Activated CD4-positive, alpha-beta T cell treated with anti-CD3 and anti-CD28 coated beads for 1 hour (primary cell): Measurements from ENCODE around the gene TRIM3.

Source experiments
- DNase-seq: peaks from one replicate; pipeline ENCODE4 v3.0.0-alpha.2; 2020

The TRIM3 gene

GRCh38 chr11:6480299-6480914 is 6.7 kb upstream of the TRIM3 start:
- DNase-seq: no peak

DNA sequence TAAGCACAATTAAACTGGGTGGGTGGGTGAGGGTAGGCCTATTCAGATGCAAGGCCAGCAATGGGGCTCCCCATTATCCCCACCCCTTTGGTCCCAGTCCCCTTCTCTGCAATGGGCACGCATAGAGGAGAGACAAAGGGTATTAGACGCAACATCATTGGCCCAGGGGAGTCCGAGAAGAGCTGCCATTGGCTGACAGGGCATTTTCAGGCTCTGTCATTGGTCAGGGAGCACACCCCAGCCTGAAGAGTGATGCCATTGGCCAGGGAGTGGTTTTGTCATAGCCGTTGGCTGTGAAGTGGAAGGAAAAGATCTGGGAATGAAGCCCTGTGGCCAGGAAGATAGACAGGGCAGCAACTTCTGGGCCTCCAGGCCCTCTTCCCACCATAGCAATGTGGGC is 2.8 kb upstream of the TRIM3 start:
- DNase-seq: no peak

- DNase-seq: no peak
Measured at GRCh38 chr11:6475936-6476335, 2.2 kb upstream of the TRIM3 start.

GRCh38 chr11:6474806-6475500 is 1.2 kb upstream of the TRIM3 start:
- DNase-seq: no peak

- no peak for DNase-seq
Measured at GRCh38 chr11:6474413-6474792, 662 bp upstream of the TRIM3 start.

DNA sequence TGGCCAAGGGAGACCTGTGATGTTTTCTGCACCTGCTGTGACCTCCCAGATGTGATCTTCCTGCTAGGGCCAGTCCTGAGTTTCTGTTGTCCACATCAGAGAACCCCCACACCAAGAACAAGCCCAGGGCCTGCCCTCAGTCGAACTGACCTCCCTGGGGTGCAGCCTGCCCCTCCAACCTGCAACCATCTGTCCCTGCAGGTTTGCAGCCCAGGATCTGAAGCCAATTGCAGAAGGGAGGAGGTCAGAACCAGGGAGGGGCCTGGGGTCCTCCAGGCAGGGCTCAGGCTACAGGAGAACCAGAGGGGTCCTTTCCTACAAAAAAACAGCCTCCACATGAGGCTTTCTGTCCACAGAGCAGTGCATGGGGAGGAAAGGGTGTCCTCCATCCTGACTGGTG is 807 bp downstream of the TRIM3 start:
- no peak for DNase-seq

GRCh38 chr11:6469599-6469998 is 4.1 kb downstream of the TRIM3 start:
- DNase-seq: no peak

- no peak for DNase-seq
Measured at GRCh38 chr11:6468712-6469495, 4.8 kb downstream of the TRIM3 start.

DNA sequence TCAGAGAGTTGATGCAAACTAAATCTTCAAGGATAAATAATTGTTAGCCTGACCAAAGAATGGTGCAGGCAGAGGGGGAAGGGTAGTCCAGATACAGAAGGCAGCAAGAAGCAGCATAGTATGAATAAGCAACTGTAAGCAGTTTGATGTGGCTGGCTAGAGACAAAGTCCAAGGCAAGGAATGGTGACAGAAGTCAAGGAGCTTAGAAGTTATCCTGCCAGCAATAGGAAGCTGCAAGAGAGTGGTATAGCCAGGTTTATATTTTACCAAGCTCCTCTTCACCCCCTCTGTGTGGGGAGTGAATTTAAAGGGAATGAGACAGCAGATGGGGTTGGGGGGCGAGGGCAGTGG is 14.7 kb downstream of the TRIM3 start:
- no peak for DNase-seq

DNA sequence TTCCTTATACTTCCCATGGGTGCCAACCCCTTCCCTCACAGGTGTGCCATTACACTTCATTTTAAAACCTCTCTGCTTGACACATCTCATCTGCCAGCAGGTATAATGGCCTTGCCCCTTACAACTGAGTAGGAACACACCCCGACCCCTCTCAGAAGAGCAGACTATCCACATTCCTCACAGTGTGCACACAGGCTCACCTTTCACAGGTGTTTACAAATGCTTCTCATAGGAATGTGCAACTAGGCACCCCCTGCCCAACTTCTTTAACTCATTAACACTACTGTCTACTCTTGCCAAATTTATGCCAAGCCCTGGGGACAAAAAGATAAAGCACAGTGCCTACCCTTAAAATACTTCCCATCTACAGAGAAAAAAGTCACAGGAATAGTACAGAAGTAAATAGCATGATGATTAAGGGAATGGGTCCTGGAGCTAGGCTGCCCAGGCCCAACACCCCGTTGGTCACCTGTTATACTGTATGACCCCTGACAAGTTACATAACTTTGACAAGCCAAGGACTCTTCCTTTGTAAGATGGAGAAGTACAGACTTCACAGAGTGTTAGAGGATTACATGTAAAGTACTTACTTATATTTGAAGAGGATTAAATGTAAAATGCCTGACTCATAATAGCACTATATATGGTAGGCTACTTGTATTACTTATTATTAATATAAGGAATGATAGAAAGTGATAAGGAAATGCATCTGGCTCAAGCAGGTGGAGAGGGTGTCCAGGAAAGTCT is 15.2 kb downstream of the TRIM3 start:
- no peak for DNase-seq

DNA sequence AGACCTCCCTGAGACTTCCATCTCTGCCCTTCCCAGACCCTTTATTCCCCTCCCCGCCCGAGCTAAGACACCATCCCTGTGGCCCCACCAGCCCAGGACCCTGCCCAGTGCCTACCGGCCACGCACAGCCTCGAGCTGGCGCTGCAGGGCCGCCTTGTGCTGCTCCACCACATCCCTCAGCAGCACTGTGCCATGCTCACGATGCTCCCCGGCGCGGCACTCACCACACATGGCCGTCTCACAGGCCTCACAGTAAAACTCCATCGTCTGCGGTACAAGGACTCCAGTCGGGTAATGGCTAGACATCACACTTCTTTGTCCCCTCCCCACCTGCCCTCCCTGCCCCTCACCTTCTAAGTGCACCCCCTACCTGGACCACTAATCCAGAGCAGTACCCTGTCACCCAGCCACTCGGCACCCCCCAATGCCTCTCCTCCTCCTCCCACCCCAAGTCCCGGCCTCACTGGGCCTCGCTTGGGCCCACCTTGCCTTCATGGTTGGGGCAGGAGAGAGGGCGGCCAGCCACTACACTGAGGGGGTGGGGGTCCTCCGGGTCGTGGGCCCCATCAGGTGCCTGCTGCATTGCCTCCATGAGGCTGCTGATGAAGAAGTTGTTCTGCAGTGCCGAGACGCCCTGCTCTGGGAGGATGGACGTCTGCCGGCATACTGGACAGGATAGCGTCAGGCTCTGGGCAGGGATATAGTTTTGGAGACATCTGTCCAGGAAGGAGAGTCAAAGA is 16.0 kb downstream of the TRIM3 start:
- no peak for DNase-seq

DNA sequence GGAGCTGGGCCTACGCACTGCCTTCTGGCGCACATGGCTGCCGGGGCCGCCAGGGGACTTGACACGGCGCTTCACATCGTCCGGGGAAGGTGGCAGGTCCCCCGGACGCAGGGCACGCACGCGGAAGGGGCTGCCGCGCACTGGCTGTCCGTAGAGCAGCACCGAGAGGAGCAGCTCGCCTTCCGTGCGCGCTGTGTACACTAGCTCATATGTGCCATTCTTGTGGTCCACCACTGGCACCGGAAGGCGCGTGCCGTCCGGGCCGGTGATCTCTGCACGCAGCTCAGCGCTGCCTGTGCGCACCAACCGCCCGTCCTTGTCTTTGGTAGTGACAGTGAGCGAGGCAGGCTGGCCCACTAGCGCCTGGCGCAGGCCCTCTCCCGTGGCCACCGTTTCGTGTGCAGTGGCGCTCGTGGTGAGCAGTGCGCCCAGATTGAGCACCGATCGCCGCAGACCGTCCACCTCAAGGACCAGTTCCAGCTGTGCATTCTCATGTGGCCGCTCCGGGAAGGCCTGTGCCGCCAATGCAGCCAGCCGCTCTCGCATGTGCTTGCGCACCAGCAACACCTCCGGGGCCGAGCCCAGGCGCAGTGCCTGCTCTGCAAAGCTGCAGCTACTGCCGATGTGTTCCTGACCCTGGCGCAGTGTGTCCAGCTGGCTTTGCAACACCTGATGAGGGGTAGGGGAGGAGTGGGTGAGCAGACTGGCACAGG is 17.2 kb downstream of the TRIM3 start:
- no peak for DNase-seq

DNA sequence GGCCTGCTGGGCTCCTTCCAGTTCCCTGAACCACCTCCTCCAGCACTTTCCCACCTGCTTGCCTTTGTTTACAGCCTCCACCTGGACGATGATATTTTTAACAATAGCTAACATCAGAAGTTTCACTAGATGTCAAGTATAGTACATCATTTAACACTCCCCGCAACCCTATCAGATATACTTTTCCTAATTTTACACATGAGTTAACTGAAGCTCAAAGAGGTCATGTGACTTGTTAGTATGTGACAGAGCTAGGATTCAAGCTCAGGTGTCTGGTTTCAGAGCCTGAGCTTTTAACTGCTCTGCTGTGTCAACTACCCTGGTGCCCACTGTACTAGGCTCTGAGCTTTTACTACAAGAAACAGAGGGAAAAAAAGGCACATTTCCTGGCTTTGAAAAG is 18.7 kb downstream of the TRIM3 start:
- DNase-seq: no peak

GRCh38 chr11:6453152-6453551 is 20.6 kb downstream of the TRIM3 start:
- no peak for DNase-seq

- DNase-seq: no peak
Measured at GRCh38 chr11:6452219-6452618, 21.5 kb downstream of the TRIM3 start.

DNA sequence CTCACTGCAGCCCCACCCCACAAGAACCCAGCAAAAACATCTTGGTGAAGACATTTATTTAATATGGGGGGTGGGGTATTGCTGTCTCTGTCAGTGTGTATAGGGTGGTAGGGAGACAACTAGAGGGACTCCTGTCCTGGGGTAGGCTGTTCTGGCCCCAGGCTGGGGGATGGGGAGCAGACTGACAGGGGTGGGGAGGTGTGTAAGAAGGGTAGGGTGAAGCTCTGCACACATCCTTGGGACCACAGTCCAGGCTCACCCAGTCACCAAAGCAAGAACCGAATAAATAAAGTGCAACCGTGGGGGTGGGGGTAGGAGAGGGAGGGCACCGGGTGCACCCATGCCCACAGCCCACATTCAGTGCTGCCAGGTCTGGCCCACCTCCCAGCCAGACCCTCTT is 25.2 kb downstream of the TRIM3 start:
- no peak for DNase-seq

- peak; percentile 36 for DNase-seq
Measured at GRCh38 chr11:6443269-6444003, 30.3 kb downstream of the TRIM3 start.

GRCh38 chr11:6442441-6442840 is 31.3 kb downstream of the TRIM3 start:
- DNase-seq: no peak

DNA sequence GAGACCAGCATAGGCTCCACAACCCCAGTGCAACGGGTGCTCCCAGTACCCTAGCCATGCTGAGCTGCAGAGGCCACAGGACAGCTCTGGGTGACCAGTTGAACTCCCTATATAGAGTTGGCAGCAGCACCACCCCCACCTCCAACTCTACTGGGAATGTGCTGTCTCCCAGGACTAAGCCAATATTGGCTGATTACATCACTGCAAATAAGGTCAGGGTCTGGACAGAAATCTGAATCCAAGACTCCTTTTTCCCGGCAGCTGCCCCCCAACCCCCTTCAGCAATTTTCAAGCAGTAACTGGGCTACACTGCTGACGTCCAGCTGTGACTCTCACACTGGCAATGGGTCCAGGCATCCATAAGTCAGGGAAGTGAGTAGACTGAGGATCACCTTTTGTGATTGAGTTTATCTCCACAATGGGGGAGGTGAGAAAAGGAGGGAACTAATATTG is 32.8 kb downstream of the TRIM3 start, which contains the start of gene HPX:
HPX (minus strand) TSS at position 82 of the 453 bp plus-strand sequence; CDS start at position 58, 24 bp downstream.
- DNase-seq: no peak

DNA sequence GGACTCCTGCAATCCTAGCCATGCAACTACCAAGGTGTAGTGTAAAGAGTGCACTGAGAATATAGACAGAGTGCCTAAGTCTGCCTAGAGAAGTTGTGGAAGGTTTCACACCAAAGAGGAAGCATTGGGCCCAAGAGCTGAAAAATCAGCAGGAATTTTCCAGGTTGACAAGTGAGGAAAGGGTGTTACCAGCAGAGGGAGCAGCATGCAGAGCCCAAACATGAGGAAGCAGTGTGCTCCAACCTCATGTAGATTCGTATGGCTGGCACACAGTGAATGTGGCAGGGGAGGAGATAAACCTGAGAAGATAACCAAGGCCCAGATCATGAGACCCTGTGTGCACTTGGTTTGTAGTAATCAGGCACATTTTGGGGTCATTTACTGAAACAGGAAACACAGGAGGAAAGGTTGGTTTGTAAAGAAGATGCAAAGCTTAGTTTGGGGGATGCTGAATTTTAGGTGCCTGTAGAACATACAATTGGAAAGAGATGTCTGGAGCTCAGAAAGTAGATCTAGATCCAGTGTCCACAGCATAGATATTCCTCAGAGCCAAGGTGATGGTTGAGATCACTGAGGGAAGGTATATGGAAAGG is 34.7 kb downstream of the TRIM3 start:
- DNase-seq: no peak

DNA sequence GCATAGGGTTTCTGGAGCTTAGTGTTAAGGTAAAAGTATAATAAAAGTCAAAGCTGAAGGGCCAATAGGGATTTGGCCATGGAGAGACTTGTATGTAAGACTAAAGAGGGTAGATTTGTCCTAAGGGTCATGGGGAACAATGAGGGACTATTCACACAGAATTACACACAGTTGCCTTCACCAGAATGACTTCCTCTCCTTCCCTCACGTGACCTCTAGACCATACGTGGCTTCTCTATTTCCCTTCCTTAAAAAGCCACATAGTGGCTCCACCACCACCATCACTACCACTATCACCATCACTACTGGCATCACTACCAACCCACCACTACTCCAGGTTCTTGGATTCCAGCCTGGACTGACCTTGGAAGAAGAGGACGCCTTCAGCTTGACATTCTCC is 35.7 kb downstream of the TRIM3 start:
- DNase-seq: no peak
